Neural progenitor cell (in vitro differentiated cells): ENCODE results near the gene TNRC18. TPM values are rescaled to one million over a fixed set of nuclear protein-coding genes. Genes with fewer than 3 reads are reported as not detected.
"Not testable (repeated sequence)": the region's sequence is repeated elsewhere in the genome, so short reads cannot be mapped to it uniquely, and the experiment has no call there.

ENCODE experiments used
- DNase-seq: peaks from one replicate; pipeline ENCODE4 v3.0.0-alpha.2; 2016; ENCODE audit warnings: low spot score
- H2AFZ ChIP-seq: fragments of 200-600 bp; sonication (generic); replicated peaks from 2 replicates; pipeline ENCODE4 v1.6.1; 2016; ENCODE audit warnings: antibody characterized with exemption
- H3F3A ChIP-seq: fragments of 200-600 bp; sonication (generic); 2 replicates; pipeline ENCODE4 v1.6.1; 2016; ENCODE audit warnings: antibody characterized with exemption, low read depth
- H3K27ac ChIP-seq: fragments of 200-600 bp; sonication (generic); 2 replicates; pipeline ENCODE4 v1.5.1; 2016; ENCODE audit warnings: mild to moderate bottlenecking
- H3K27me3 ChIP-seq: fragments of 200-600 bp; sonication (generic); 2 replicates; pipeline ENCODE4 v1.6.1; 2016; ENCODE audit warnings: mild to moderate bottlenecking, moderate library complexity
- H3K36me3 ChIP-seq: fragments of 200-600 bp; sonication (generic); 2 replicates; pipeline ENCODE4 v1.5.1; 2016
- H3K4me1 ChIP-seq: fragments of 200-600 bp; sonication (generic); 2 replicates; pipeline ENCODE4 v1.6.1; 2016; ENCODE audit warnings: mixed run types
- H3K4me2 ChIP-seq: fragments of 200-600 bp; sonication (generic); 2 replicates; pipeline ENCODE4 v1.6.1; 2016
- H3K4me3 ChIP-seq: fragments of 200-600 bp; sonication (generic); 2 replicates; pipeline ENCODE4 v1.5.1; 2016
- H3K79me2 ChIP-seq: fragments of 200-600 bp; sonication (generic); 2 replicates; pipeline ENCODE4 v1.6.1; 2016; ENCODE audit warnings: low read depth
- H3K9ac ChIP-seq: fragments of 200-600 bp; sonication (generic); 2 replicates; pipeline ENCODE4 v1.6.1; 2016
- H3K9me3 ChIP-seq: fragments of 200-600 bp; sonication (generic); 2 replicates; pipeline ENCODE4 v1.5.1; 2016; ENCODE audit warnings: low read depth
- H4K20me1 ChIP-seq: fragments of 200-600 bp; sonication (generic); 2 replicates; pipeline ENCODE4 v1.6.1; 2016; ENCODE audit warnings: low read depth
- H3K27ac Mint-ChIP-seq: 3 replicates; pipeline ENCODE4 v1.8.0; 2021; ENCODE audit warnings: mixed read lengths
- H3K27me3 Mint-ChIP-seq: 2 replicates; pipeline ENCODE4 v1.8.0; 2022; ENCODE audit warnings: low read depth, mild to moderate bottlenecking, inconsistent platforms, moderate library complexity, mixed read lengths; ENCODE audit not compliant: insufficient read depth
- H3K36me3 Mint-ChIP-seq: 3 replicates; pipeline ENCODE4 v1.8.0; 2021; ENCODE audit warnings: mixed read lengths
- H3K4me1 Mint-ChIP-seq: 3 replicates; pipeline ENCODE4 v1.8.0; 2021; ENCODE audit warnings: mixed read lengths
- H3K4me3 Mint-ChIP-seq: 3 replicates; pipeline ENCODE4 v1.8.0; 2021; ENCODE audit warnings: mild to moderate bottlenecking, moderate library complexity, mixed read lengths
- H3K9me3 Mint-ChIP-seq: 3 replicates; pipeline ENCODE4 v1.8.0; 2020; ENCODE audit warnings: mixed read lengths
- EZH2 ChIP-seq: fragments of 200-600 bp; sonication (generic); IDR thresholded peaks from 2 replicates; pipeline ENCODE4 v1.6.1; 2017; ENCODE audit warnings: antibody characterized with exemption, mild to moderate bottlenecking, moderate library complexity
- EZH2phosphoT487 ChIP-seq: fragments of 200-600 bp; sonication (generic); IDR thresholded peaks from 2 replicates; pipeline ENCODE4 v1.6.1; 2017; ENCODE audit warnings: antibody characterized with exemption
- total RNA-seq: library from RNA; depleted of rRNA; stranded (reverse); fragments of >200 nt; gene quantifications from 2 replicates; pipeline ENCODE4 v1.2.3, GENCODE V29; 2015; ENCODE audit warnings: low replicate concordance
- TF ChIP-seq, protein P1 (sequence below): fragments of 200-600 bp; sonication (generic); IDR thresholded peaks from 2 replicates; pipeline ENCODE4 v1.5.1; 2017; ENCODE audit warnings: antibody characterized with exemption, mild to moderate bottlenecking

The TNRC18 gene
- total RNA-seq, 1 donor from 2014 or later = 16.1 TPM

DNA sequence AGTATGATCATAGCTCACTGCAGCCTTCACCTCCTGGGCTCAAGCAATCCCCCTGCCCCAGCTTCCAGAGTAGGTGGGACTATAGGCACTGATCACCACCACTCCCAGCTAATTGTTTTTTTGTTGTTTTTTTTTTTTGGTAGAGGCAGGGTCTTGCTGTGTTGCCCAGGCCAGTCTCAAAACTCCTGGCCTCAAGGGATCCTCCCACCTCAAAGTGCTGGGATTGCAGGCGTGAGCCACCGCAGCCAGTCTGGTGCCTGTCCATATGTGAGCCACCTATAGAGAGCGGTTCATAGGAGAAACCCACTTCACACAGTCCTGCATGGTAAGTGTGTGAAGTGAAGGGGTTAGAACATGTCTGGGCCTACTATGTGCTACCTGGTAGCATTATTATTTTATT lies 93.3 kb downstream of the TNRC18 start:
- no peaks in the 10 kb centered on the region for H3K9me3 Mint-ChIP-seq
- Histone ChIP-seq H3K4me2 (no peak overlapping the region), H3K9ac (no peak overlapping the region), H3K36me3 (no peaks in the 10 kb centered on the region), H3K27me3 (no peaks in the 10 kb centered on the region), H3K9me3 (no peaks in the 10 kb centered on the region), H3K79me2 (no peaks in the 10 kb centered on the region), H3K4me1 (no peaks in the 10 kb centered on the region), H3F3A (no peaks in the 10 kb centered on the region), H3K4me3 (no peak overlapping the region), H2AFZ (no peak overlapping the region), H4K20me1 (peaks cover 4% of the 10 kb centered on the region), H3K27ac (no peak overlapping the region)
- H3K4me3 Mint-ChIP-seq = no peak overlapping the region
- TF ChIP-seq EZH2phosphoT487 = no peak
- TF ChIP-seq EZH2 = no peak
- TF ChIP-seq, protein P1, sequence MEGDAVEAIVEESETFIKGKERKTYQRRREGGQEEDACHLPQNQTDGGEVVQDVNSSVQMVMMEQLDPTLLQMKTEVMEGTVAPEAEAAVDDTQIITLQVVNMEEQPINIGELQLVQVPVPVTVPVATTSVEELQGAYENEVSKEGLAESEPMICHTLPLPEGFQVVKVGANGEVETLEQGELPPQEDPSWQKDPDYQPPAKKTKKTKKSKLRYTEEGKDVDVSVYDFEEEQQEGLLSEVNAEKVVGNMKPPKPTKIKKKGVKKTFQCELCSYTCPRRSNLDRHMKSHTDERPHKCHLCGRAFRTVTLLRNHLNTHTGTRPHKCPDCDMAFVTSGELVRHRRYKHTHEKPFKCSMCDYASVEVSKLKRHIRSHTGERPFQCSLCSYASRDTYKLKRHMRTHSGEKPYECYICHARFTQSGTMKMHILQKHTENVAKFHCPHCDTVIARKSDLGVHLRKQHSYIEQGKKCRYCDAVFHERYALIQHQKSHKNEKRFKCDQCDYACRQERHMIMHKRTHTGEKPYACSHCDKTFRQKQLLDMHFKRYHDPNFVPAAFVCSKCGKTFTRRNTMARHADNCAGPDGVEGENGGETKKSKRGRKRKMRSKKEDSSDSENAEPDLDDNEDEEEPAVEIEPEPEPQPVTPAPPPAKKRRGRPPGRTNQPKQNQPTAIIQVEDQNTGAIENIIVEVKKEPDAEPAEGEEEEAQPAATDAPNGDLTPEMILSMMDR = no peak
- no peaks in the 10 kb centered on the region for H3K4me1 Mint-ChIP-seq
- no peak overlapping the region for H3K27ac Mint-ChIP-seq
- peaks cover 5% of the 10 kb centered on the region for H3K27me3 Mint-ChIP-seq
- H3K36me3 Mint-ChIP-seq = peaks cover 22% of the 10 kb centered on the region
- no peak for DNase-seq

DNA sequence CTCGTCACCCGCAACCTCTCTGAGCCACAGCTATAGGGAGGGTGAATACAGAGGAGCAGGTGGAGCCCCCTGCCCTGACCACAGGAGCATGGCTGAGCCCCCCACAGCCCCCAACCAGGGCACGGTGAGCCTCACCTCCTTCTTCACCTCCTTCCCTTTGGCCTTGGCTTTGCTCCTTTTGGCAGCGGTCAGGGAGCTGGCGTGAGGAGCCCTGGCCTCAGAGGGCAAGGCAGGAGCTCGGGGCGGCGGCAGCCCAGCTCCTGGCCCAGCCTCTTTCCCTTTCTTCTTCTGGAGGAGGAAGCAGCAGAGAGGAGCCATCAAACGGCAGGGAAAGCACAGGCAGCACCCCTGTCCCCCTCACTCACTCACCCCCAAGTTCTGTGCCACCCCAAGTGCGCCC lies 98.7 kb downstream of the TNRC18 start:
- Mint-ChIP-seq H3K27me3 (peaks cover 8% of the 10 kb centered on the region), H3K36me3 (peaks cover 28% of the 10 kb centered on the region), H3K4me1 (no peaks in the 10 kb centered on the region), H3K4me3 (no peak overlapping the region), H3K27ac (no peak overlapping the region), H3K9me3 (peaks cover 8% of the 10 kb centered on the region)
- Histone ChIP-seq H3K27me3 (no peaks in the 10 kb centered on the region), H3K9me3 (no peaks in the 10 kb centered on the region), H3K4me3 (no peak overlapping the region), H3F3A (no peaks in the 10 kb centered on the region), H3K36me3 (no peaks in the 10 kb centered on the region), H2AFZ (no peak overlapping the region), H3K9ac (no peak overlapping the region), H3K79me2 (no peaks in the 10 kb centered on the region), H3K4me2 (no peak overlapping the region), H4K20me1 (no peaks in the 10 kb centered on the region), H3K4me1 (no peaks in the 10 kb centered on the region), H3K27ac (no peak overlapping the region)
- TF ChIP-seq EZH2 = no peak
- TF ChIP-seq EZH2phosphoT487 = no peak
- TF ChIP-seq, protein P1 = no peak
- DNase-seq = no peak

DNA sequence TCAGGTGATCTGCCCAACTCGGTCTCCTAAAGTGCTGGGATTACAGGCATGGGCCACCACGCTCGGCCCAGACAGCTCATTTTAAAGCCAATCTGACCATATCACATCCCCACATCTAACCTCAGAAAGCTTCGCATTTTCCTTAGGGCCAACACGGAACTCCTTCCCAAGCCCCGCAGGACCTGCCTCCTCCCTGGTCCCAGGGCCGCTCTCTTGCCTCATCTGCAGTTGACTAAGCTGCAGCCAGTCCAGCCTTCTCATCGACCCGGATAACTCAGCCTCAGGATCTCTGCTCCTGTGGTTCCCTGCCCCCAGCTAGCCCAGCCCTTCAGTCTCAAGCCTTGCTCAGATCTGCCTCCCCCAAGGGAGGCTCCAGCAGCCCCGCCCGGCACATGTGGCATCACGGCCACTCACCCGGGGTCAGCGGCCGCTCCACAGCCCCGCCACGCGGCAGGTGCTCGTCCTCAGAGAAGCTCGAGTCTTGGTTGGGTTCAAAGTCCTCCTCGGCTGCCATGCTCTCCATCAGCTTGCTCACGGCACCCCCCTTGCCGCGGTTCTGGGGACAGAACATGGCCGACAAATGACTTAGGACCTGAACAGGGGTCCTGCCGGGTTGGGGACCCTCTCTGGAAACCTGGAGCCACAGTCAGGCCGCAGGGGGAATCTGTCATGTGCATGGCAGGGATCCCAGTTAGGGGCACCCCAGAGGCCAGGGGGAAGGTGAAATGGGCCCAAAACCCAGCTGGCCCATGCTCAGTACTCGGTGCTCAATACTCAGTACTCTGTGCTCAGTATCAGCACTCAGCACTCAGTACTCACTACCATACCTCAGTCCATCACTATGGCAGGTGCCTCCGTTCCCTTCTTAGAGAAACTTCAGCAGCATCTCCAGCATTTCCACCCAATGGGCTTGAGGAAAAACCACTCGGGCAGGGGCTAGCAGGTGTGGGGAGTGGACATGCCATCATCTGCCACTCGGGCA lies 99.5 kb downstream of the TNRC18 start:
- H3K27ac Mint-ChIP-seq, H3K4me2 ChIP-seq, H3K27ac ChIP-seq, H3K9me3 ChIP-seq, H2AFZ ChIP-seq, H3K4me3 ChIP-seq, H3K4me3 Mint-ChIP-seq, H3K4me1 Mint-ChIP-seq, H3K36me3 ChIP-seq, H3K4me1 ChIP-seq, H4K20me1 ChIP-seq, H3K27me3 ChIP-seq, H3K79me2 ChIP-seq, H3K9ac ChIP-seq, DNase-seq, H3F3A ChIP-seq: not testable (repeated sequence)
- Mint-ChIP-seq H3K9me3 (peaks cover 17% of the 10 kb centered on the region), H3K27me3 (peaks cover 10% of the 10 kb centered on the region), H3K36me3 (peaks cover 33% of the 10 kb centered on the region)
